PC-9 (cell line): ENCODE results near the gene SCAF11. TPM values are rescaled to one million over a fixed set of nuclear protein-coding genes. Genes with fewer than 3 reads are reported as not detected.

Experiments used
- BruUV-seq: library from RNA; stranded (reverse); fragments of 400-500 nt; replicated peaks from 2 replicates; lab custom pipeline; 2021; lab: Mats Ljungman, UMichigan
- CTCF ChIA-PET: fragments of 300-600 bp; sonication (Branson Sonifier 250); formaldehyde crosslinking; loops from one replicate; lab custom pipeline; 2022; ENCODE audit warnings: antibody characterized with exemption; lab: Charles Lee
- POLR2A ChIA-PET: fragments of 300-600 bp; sonication (Branson Sonifier 250); formaldehyde crosslinking; loops from one replicate; lab custom pipeline; 2022; ENCODE audit warnings: antibody characterized with exemption; ENCODE audit not compliant: unreplicated experiment; lab: Charles Lee
- DNase-seq, 2 experiments: peaks; one replicate each; pipeline versions ENCODE4 v3.0.0 to v3.0.0-alpha.2; 2015 to 2022; ENCODE audit warnings: mixed read lengths in 1 of 2
- H2AFZ ChIP-seq: fragments of 200-600 bp; sonication (generic); 2 replicates; pipeline ENCODE4 v1.8.1; 2017; ENCODE audit warnings: antibody characterized with exemption
- H3F3A ChIP-seq: fragments of 200-600 bp; sonication (generic); 2 replicates; pipeline ENCODE4 v1.8.1; 2017; ENCODE audit warnings: antibody characterized with exemption, mild to moderate bottlenecking, low read depth; ENCODE audit not compliant: insufficient read depth
- H3K27ac ChIP-seq: fragments of 200-600 bp; sonication (generic); 2 replicates; pipeline ENCODE4 v1.6.1; 2016; ENCODE audit warnings: mixed run types
- H3K27me3 ChIP-seq: fragments of 200-600 bp; sonication (generic); 2 replicates; pipeline ENCODE4 v1.6.1; 2016; ENCODE audit warnings: low read depth, mixed run types; ENCODE audit not compliant: insufficient read depth
- H3K36me3 ChIP-seq: fragments of 200-600 bp; sonication (generic); 2 replicates; pipeline ENCODE4 v1.6.1; 2016; ENCODE audit warnings: low read depth, mixed run types
- H3K4me1 ChIP-seq: fragments of 200-600 bp; sonication (generic); replicated peaks from 2 replicates; pipeline ENCODE4 v1.6.1; 2016; ENCODE audit warnings: mixed run types; ENCODE audit not compliant: insufficient read depth
- H3K4me2 ChIP-seq: fragments of 200-600 bp; sonication (generic); 2 replicates; pipeline ENCODE4 v1.6.1; 2017; ENCODE audit warnings: mixed run types
- H3K4me3 ChIP-seq: fragments of 200-600 bp; sonication (generic); 2 replicates; pipeline ENCODE4 v1.6.1; 2016; ENCODE audit warnings: mixed run types
- H3K79me2 ChIP-seq: fragments of 200-600 bp; sonication (generic); 2 replicates; pipeline ENCODE4 v1.6.1; 2017; ENCODE audit warnings: low read depth, mixed run types
- H3K9me2 ChIP-seq: fragments of 200-600 bp; sonication (generic); 2 replicates; pipeline ENCODE4 v1.8.1; 2017; ENCODE audit warnings: mild to moderate bottlenecking; ENCODE audit not compliant: insufficient read depth
- H3K9me3 ChIP-seq: fragments of 200-600 bp; sonication (generic); 2 replicates; pipeline ENCODE4 v1.8.1; 2016; ENCODE audit warnings: low read depth; ENCODE audit not compliant: insufficient read depth
- H4K20me1 ChIP-seq: fragments of 200-600 bp; sonication (generic); 2 replicates; pipeline ENCODE4 v1.8.1; 2017; ENCODE audit not compliant: insufficient read depth
- CTCF ChIP-seq: fragments of 200-600 bp; sonication (generic); conservative IDR thresholded peaks from 2 replicates; pipeline ENCODE4 v1.6.1; 2017; ENCODE audit warnings: mixed run types, antibody characterized with exemption, mild to moderate bottlenecking, moderate library complexity
- EZH2 ChIP-seq: fragments of 200-600 bp; sonication (generic); IDR thresholded peaks from 2 replicates; pipeline ENCODE4 v1.8.0; 2017; ENCODE audit warnings: antibody characterized with exemption, low read depth
- intact Hi-C: fragments of 100-400 bp; cut with micrococcal nuclease; formaldehyde crosslinking; loops from one replicate; pipeline ENCODE4 v1.10.0; 2022; ENCODE audit not compliant: unreplicated experiment
- total RNA-seq: library from RNA; stranded (reverse); gene quantifications from 2 replicates; pipeline ENCODE4 v1.2.3, GENCODE V29; 2021

The SCAF11 gene
- total RNA-seq, 1 experiment from 2014 or later = 98.7 TPM

GRCh38 chr12:45879363-45879895 is 110.9 kb downstream of the SCAF11 start:
- Histone ChIP-seq H3F3A (0 out of 2 replicates have a peak, but pooled peaks cover 3% of the 10 kb centered on the region), H3K4me2 (no peak overlapping the region), H3K27ac (no peak overlapping the region), H4K20me1 (no peaks in the 10 kb centered on the region), H3K4me1 (no peaks in the 10 kb centered on the region), H3K79me2 (no peaks in the 10 kb centered on the region), H2AFZ (no peak overlapping the region), H3K9me3 (no peaks in the 10 kb centered on the region), H3K36me3 (peaks cover 3% of the 10 kb centered on the region; the same call in 1 of the 2 replicates), H3K9me2 (no peaks in the 10 kb centered on the region), H3K27me3 (no peaks in the 10 kb centered on the region), H3K4me3 (no peak overlapping the region)
- TF ChIP-seq EZH2 (no peak), CTCF (no peak)
- ChIA-PET POLR2A (no interaction called here), CTCF (no interaction called here)
- BruUV-seq = no TSS peak
- no peak for DNase-seq
- intact Hi-C loops = no loop called here

DNA sequence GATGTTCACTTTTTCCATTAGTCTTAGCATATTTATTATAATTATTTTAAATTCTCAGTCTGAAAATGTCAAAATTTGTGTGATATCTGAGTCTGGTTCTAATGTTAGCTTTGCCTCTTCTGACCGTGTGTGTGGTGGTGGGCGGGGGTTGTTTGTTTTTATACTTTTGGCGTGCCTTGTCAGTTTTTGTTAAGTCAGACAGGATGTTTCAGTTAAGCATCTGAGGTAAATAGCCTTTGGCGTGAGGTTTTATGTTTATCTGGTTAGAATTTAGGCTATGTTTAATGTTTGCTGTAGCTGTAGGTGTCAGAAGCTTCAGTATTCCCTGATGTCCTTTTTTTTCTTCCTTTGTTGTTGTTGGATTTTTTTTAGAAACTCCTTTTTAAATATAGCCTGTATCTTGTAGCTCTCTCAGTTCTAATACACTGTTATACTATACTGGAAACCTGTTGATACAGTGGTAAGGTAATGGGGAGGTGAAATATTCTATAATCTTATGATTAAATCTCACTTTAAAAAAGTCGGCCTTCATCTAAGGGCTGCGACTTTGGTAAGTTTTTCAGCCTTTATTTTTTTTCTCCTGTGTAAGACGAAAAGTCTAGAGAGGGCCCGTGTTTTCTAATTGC is 111.6 kb downstream of the SCAF11 start:
- H3K79me2 ChIP-seq = no peaks in the 10 kb centered on the region
- H3K27me3 ChIP-seq = no peaks in the 10 kb centered on the region
- H2AFZ ChIP-seq = no peak overlapping the region
- H3F3A ChIP-seq = 0 out of 2 replicates have a peak, but pooled peaks cover 3% of the 10 kb centered on the region
- TF ChIP-seq CTCF (no peak), EZH2 (no peak)
- ChIA-PET POLR2A (interaction anchor here (0.6 kb wide), 1 partner anchor 112 kb away, joined by 3 read pairs; no protein-coding TSS in a partner anchor), CTCF (no interaction called here)
- no peaks in the 10 kb centered on the region for H4K20me1 ChIP-seq
- no peak overlapping the region for H3K4me2 ChIP-seq
- DNase-seq = no peak
- BruUV-seq = no TSS peak
- no peaks in the 10 kb centered on the region for H3K4me1 ChIP-seq
- peaks cover 4% of the 10 kb centered on the region; the same call in 1 of the 2 replicates for H3K36me3 ChIP-seq
- no peak overlapping the region for H3K27ac ChIP-seq
- no peaks in the 10 kb centered on the region for H3K9me2 ChIP-seq
- H3K4me3 ChIP-seq = no peak overlapping the region
- intact Hi-C loops = no loop called here
- no peaks in the 10 kb centered on the region for H3K9me3 ChIP-seq

DNA sequence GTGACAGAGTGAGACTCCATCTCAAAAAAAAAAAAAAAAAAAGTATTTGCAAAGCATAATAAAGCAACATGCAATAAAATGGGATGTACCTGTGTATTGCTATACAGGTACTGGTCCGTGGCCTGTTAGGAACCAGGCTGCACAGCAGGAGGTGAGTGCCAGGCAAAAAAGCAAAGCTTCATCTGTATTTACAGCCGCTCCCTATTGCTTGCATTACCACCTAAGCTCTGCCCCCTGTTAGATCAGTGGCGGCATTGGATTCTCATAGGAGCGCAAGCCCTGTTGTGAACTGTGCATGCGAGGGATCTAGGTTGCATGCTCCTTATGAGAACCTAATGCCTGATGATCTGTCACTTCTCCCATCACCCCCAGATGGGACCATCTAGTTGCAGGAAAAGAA is 113.3 kb downstream of the SCAF11 start:
- no peak overlapping the region for H2AFZ ChIP-seq
- intact Hi-C loops = no loop called here
- H3K27ac ChIP-seq = no peak overlapping the region
- no peaks in the 10 kb centered on the region for H3K9me2 ChIP-seq
- no peak for DNase-seq
- 0 out of 2 replicates have a peak, but pooled peaks cover 3% of the 10 kb centered on the region for H3F3A ChIP-seq
- BruUV-seq = no TSS peak
- H3K4me1 ChIP-seq = no peaks in the 10 kb centered on the region
- H3K9me3 ChIP-seq = no peaks in the 10 kb centered on the region
- TF ChIP-seq CTCF = no peak
- TF ChIP-seq EZH2 = no peak
- POLR2A ChIA-PET = no interaction called here
- H4K20me1 ChIP-seq = 0 out of 2 replicates have a peak, but pooled peaks cover 3% of the 10 kb centered on the region
- H3K27me3 ChIP-seq = no peaks in the 10 kb centered on the region
- CTCF ChIA-PET = no interaction called here
- no peaks in the 10 kb centered on the region for H3K79me2 ChIP-seq
- no peak overlapping the region for H3K4me3 ChIP-seq
- H3K4me2 ChIP-seq = no peak overlapping the region
- H3K36me3 ChIP-seq = peaks cover 4% of the 10 kb centered on the region; the same call in 1 of the 2 replicates
